GM20000 (cell line): ENCODE measurements around the gene TBC1D5.

Source experiments
- DNase-seq: peaks from one replicate; pipeline ENCODE4 v3.0.0; 2012; ENCODE audit warnings: low spot score
- TF ChIP-seq, protein P1 (sequence below): IDR thresholded peaks from 2 replicates; pipeline ENCODE4 v1.5.1; 2012; ENCODE audit warnings: mild to moderate bottlenecking, control low read depth; ENCODE audit errors: extremely low read depth, missing control alignments

Gene TBC1D5

DNA sequence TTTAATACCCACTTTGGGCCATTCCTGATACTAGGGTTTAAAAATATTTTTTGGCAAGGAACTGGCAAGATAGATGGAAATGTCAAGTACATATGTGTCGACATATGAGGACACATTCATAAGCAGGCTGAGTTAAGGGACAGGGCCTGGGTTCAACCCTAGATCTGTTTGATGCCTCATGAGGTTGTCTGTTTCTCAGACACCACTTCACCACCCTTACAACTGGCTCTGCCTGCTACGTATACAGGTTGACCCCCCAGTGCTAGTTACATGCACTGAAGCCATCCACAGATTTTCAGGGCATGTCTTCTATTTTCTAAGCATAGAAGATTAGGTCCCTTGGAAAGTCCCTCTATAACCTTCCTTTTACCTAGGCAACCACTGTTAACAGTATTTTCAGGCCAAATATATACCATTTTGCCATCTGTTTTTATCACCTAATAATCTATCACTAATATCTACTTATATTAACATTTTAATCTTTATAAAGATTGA is 561.0 kb downstream of the TBC1D5 start:
- TF ChIP-seq, protein P1, sequence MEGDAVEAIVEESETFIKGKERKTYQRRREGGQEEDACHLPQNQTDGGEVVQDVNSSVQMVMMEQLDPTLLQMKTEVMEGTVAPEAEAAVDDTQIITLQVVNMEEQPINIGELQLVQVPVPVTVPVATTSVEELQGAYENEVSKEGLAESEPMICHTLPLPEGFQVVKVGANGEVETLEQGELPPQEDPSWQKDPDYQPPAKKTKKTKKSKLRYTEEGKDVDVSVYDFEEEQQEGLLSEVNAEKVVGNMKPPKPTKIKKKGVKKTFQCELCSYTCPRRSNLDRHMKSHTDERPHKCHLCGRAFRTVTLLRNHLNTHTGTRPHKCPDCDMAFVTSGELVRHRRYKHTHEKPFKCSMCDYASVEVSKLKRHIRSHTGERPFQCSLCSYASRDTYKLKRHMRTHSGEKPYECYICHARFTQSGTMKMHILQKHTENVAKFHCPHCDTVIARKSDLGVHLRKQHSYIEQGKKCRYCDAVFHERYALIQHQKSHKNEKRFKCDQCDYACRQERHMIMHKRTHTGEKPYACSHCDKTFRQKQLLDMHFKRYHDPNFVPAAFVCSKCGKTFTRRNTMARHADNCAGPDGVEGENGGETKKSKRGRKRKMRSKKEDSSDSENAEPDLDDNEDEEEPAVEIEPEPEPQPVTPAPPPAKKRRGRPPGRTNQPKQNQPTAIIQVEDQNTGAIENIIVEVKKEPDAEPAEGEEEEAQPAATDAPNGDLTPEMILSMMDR: no peak

DNA sequence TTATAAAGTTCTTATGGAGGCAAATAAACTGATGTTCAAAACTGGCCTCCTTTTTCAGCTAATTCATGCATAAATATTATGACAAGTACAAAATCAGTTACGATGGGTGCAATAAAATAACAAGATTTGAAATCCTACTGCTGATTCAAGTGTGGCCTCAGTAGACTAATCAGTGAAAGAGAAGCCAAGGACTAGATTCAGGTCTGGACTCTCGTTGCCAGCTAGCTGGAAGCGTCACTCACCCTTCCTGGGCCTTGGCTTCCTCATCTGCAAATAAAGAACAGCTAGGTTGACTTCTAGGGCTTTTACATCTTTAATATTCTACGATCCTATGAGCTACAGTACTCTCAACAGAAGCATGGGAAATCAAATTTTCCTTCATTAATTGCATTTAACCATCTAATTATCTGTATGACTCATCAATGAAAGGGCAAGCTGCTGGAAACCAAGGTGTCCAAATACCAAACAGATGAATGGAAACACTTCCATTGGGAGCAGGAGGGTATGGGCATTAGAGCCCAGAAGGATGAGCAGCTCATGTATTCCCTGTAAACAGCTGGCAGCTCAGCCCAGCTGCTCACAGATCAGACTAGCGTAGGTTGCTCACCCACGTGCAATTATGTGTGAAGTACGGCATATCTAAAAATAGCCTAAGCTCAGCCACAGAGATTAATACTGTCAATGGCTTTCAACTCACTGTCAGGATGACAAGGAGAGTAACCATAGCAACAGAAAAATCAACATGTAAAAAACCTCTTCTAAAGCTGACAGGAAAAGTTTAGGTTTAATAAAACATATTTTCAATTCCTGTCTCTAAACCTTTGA is 562.8 kb downstream of the TBC1D5 start:
- TF ChIP-seq, protein P1: no peak
- DNase-seq: peak; percentile 48

More for the DNA sequence above, 561.0 kb downstream of the TBC1D5 start:
- DNase-seq: no peak

DNA sequence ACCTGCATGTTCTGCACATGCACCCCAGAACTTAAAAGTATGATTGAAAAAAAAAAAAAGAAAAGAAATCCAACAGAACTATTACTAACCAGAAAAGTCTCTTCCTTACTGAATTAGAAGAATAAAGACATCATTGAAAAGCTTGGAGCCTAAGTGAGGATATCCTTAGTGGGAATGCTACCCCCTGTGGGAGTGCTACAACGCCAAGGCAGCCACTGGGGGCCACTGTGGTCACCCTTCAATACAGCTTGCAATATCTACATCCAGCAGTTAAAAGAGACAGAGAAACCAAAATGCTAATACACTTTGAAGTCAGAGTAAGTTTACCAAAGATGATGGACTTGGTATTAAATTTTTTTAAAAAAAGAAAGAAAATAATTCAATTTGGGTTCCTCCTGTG is 565.7 kb downstream of the TBC1D5 start:
- DNase-seq: no peak
- TF ChIP-seq, protein P1: no peak

DNA sequence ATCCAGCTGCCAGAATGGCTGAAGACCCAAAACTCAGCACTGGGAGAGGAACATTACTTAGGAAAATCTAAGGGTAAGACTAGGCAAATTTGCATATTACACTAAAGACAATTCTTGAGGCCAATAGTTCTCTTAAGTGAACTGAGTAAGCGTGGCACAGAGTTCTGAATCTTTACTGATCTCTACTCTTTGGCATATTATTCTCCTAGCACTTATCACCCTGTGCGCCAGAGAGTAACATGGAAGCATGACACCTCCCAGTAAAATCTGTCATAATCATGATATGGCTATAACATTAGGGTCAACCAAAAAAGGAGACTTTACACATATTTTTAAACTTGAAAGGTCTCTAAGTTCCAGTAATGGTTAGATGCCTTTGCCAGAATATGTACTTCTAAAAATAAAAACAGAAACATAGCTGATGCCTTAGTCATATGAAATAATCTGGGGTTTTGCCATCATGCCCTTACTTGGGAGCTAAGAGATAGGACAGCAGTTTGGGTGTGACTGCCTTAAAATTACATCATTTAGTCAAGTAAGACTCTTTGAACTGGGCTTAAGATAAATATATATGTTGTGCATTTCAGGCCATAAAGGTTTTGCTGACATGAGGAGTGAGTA is 567.1 kb downstream of the TBC1D5 start:
- DNase-seq: no peak
- TF ChIP-seq, protein P1: no peak

DNA sequence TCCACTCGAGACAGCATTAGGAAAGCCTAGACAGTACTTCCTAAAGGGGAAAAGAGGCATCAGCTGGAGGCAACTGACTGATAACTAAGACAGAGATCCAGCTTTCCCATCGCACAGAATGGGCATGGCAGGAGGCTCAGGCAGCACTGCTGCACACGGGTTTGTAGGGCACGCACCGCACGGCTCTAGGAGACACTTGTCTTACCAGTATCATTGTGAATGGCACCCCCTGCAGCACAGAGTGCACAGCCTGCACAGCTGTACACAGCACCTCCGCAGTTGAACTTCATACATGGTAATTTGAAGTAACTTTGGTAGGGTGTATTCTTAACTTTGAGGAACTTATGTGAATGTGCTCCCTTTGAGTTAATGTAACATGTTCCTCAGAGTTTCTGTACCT is 576.1 kb downstream of the TBC1D5 start:
- TF ChIP-seq, protein P1: no peak
- DNase-seq: no peak

DNA sequence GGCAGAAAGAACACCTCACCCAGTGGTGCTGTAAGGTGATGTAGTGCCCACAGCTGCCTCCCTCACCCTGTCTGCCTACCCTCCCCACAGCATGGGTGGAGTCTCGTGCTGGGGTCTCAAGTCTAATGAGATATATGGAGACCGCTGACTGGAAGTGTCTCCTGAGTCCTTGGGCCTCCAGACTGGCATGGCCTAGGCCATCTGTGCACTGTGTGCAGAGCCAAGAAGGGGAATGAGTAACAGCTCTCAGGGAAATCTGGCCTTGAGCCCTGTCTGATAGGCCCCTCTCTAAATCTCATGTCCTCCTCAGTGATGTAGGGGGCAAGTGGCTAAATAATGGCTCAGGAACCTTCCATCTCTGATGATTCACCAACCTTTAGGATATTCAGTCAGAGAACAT is 580.3 kb downstream of the TBC1D5 start:
- no peak for DNase-seq
- TF ChIP-seq, protein P1: no peak

DNA sequence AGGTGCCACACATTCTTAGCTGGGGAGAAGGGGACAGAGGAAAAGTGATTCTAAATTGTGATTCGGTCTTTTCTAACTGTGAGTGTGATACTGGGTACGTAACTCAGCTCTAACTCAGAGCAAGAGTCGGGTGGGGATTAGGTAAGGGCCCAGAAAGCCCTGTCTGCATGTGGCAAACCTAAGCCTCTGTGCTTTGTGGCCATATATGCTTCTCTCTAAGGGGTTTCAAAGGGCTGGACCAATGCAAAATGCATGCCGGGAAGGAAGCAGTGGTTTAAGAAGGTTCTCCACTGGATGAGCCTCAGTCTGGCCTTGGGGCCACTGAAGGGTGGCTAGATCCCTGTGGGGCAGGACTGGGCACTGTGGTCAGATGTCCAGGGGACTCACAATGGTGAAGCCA is 581.8 kb downstream of the TBC1D5 start:
- no peak for DNase-seq
- TF ChIP-seq, protein P1: no peak
